ENCODE measurements around the gene LMX1A.

Gene LMX1A

GRCh38 chr1:165367375-165367993, 11.0 kb upstream of the LMX1A start:
- DNase-seq (ENCODE audit: low read depth) = peak; percentile 48

GRCh38 chr1:165365341-165365740, 8.8 kb upstream of the LMX1A start:
- no peak for DNase-seq (ENCODE audit: low read depth)

- DNase-seq (ENCODE audit: low read depth) = no peak
Measured at GRCh38 chr1:165364568-165365133, 8.1 kb upstream of the LMX1A start.

GRCh38 chr1:165356876-165357275, 361 bp upstream of the LMX1A start:
- DNase-seq (ENCODE audit: low read depth) = no peak

GRCh38 chr1:165355139-165355976, 1.2 kb downstream of the LMX1A start:
- no peak for DNase-seq (ENCODE audit: low read depth)

GRCh38 chr1:165354739-165355138, 1.8 kb downstream of the LMX1A start:
- no peak for DNase-seq (ENCODE audit: low read depth)

GRCh38 chr1:165353731-165354671, 2.5 kb downstream of the LMX1A start:
- DNase-seq (ENCODE audit: low read depth) = no peak

GRCh38 chr1:165352442-165353293, 3.8 kb downstream of the LMX1A start:
- no peak for DNase-seq (ENCODE audit: low read depth)

- no peak for DNase-seq (ENCODE audit: low read depth)
Measured at GRCh38 chr1:165351863-165352441, 4.6 kb downstream of the LMX1A start.

GRCh38 chr1:165350840-165351239, 5.7 kb downstream of the LMX1A start:
- no peak for DNase-seq (ENCODE audit: low read depth)

GRCh38 chr1:165345502-165345901, 11.0 kb downstream of the LMX1A start:
- no peak for DNase-seq (ENCODE audit: low read depth)

- DNase-seq (ENCODE audit: low read depth) = no peak
Measured at GRCh38 chr1:165344736-165345135, 11.8 kb downstream of the LMX1A start.

GRCh38 chr1:165344198-165344597, 12.3 kb downstream of the LMX1A start:
- DNase-seq (ENCODE audit: low read depth) = no peak

- no peak for DNase-seq (ENCODE audit: low read depth)
Measured at GRCh38 chr1:165342587-165342986, 13.9 kb downstream of the LMX1A start.

- no peak for DNase-seq (ENCODE audit: low read depth)
Measured at GRCh38 chr1:165342168-165342567, 14.3 kb downstream of the LMX1A start.

- no peak for DNase-seq (ENCODE audit: low read depth)
Measured at GRCh38 chr1:165339164-165339563, 17.4 kb downstream of the LMX1A start.

GRCh38 chr1:165330483-165330882, 26.0 kb downstream of the LMX1A start:
- DNase-seq (ENCODE audit: low read depth) = no peak

- no peak for DNase-seq (ENCODE audit: low read depth)
Measured at GRCh38 chr1:165329104-165329503, 27.4 kb downstream of the LMX1A start.

- no peak for DNase-seq (ENCODE audit: low read depth)
Measured at GRCh38 chr1:165328136-165328535, 28.4 kb downstream of the LMX1A start.

GRCh38 chr1:165327538-165327937, 29.0 kb downstream of the LMX1A start:
- no peak for DNase-seq (ENCODE audit: low read depth)
